Subcutaneous abdominal adipose tissue (tissue), 5 donors: ENCODE data around the gene NALCN.

Experiments used
- H3K27ac ChIP-seq: one replicate; pipeline ENCODE4 v1.7.0; 2013; ENCODE audit warnings: low read depth, mild to moderate bottlenecking, inconsistent platforms, low read length, moderate library complexity
- H3K27me3 ChIP-seq, 5 donors: one replicate each; pipeline ENCODE4 v1.7.0; 2013; ENCODE audit warnings: low read length in 5 of 5, inconsistent platforms in 1 of 5; ENCODE audit not compliant: control insufficient read depth in 5 of 5, insufficient read depth in 4 of 5
- H3K36me3 ChIP-seq, 5 donors: one replicate each; pipeline ENCODE4 v1.7.0; 2013; ENCODE audit warnings: low read length in 5 of 5; ENCODE audit not compliant: control insufficient read depth in 5 of 5, insufficient read depth in 5 of 5
- H3K4me1 ChIP-seq, 5 donors: one replicate each; pipeline ENCODE4 v1.7.0; 2013; ENCODE audit warnings: low read length in 5 of 5, mild to moderate bottlenecking in 3 of 5, moderate library complexity in 1 of 5; ENCODE audit not compliant: control insufficient read depth in 5 of 5, insufficient read depth in 5 of 5
- H3K4me3 ChIP-seq, 5 donors: one replicate each; pipeline ENCODE4 v1.7.0; 2013; ENCODE audit warnings: low read length in 5 of 5, low read depth in 1 of 5
- H3K9ac ChIP-seq, 5 donors: one replicate each; pipeline ENCODE4 v1.7.0; 2013; ENCODE audit warnings: low read length in 5 of 5, mild to moderate bottlenecking in 4 of 5, moderate library complexity in 3 of 5
- H3K9me3 ChIP-seq, 5 donors: one replicate each; pipeline ENCODE4 v1.7.0; 2013; ENCODE audit warnings: low read length in 5 of 5; ENCODE audit not compliant: control insufficient read depth in 5 of 5
- donor health status: healthy.
- donor health status: healthy.
- donor health status: healthy.
- donor health status: healthy.
- donor health status: healthy.

The NALCN gene

GRCh38 chr13:101120007-101120406, 296.3 kb downstream of the NALCN start:
- H3K27ac ChIP-seq, result no peak overlapping the region
- H3K4me3 ChIP-seq, result no peak overlapping the region

DNA sequence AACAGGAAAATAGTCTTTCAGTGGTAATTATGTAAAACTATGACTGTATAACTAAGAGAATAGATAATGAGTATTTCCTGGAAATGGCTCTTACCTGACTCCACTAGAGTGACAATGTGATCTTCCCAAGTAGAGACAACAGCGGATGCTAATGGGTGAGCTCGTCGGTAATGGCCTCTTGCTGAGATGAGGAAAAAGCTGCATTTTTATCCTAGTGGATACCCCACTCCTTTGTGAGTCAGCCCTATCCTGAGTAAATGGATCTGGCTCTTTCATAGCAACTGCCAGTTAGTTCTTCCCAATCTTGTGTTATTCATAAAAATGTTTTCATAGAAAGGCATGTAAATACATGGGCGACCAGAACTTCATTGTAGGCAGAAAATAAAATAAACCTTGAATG, 299.5 kb downstream of the NALCN start:
- Histone ChIP-seq H3K4me3 (no peak overlapping the region), H3K27me3 (no peaks in the 10 kb centered on the region), H3K36me3 (no peaks in the 10 kb centered on the region), H3K4me1 (no peaks in the 10 kb centered on the region), H3K9ac (no peak overlapping the region), H3K27ac (no peak overlapping the region), H3K9me3 (no peaks in the 10 kb centered on the region)

More at GRCh38 chr13:101120007-101120406, 296.3 kb downstream of the NALCN start:
- H3K27me3 ChIP-seq, result no peaks in the 10 kb centered on the region
- no peaks in the 10 kb centered on the region for H3K36me3 ChIP-seq
- no peaks in the 10 kb centered on the region for H3K4me1 ChIP-seq
- no peaks in the 10 kb centered on the region for H3K9me3 ChIP-seq
- no peak overlapping the region for H3K9ac ChIP-seq

- no peaks in the 10 kb centered on the region for H3K4me1 ChIP-seq
- no peak overlapping the region for H3K4me3 ChIP-seq
- no peaks in the 10 kb centered on the region for H3K9me3 ChIP-seq
- no peak overlapping the region for H3K27ac ChIP-seq
- no peaks in the 10 kb centered on the region for H3K36me3 ChIP-seq
- no peaks in the 10 kb centered on the region for H3K27me3 ChIP-seq
- H3K9ac ChIP-seq, result no peak overlapping the region
These were observed 300.0 kb downstream of the NALCN start for GRCh38 chr13:101116341-101116740.

DNA sequence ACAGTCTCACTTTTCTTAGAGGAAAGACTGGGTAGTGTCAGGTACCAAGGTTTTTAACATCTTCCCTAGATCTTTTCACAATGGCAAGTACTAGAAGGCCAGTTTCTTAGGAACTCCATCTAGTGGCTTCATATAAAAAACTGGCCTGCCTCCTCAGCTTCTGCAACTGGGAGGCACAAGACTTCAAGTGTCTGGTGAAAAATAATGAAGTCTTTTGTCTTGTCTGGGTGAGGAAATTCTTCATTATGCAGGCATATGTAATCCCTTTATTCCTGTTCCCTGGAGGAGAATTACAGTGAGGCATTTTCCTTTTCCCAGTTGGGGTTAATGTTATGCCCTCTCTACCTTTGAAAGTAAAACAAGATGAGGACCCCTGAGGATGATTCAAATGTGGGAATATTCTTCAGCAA, 300.5 kb downstream of the NALCN start:
- no peaks in the 10 kb centered on the region for H3K4me1 ChIP-seq
- no peak overlapping the region for H3K4me3 ChIP-seq
- no peak overlapping the region for H3K9ac ChIP-seq
- no peaks in the 10 kb centered on the region for H3K27me3 ChIP-seq
- H3K9me3 ChIP-seq, result no peaks in the 10 kb centered on the region
- no peaks in the 10 kb centered on the region for H3K36me3 ChIP-seq
- no peak overlapping the region for H3K27ac ChIP-seq

- Histone ChIP-seq H3K9me3 (no peaks in the 10 kb centered on the region), H3K27ac (no peak overlapping the region), H3K27me3 (no peaks in the 10 kb centered on the region), H3K4me3 (no peak overlapping the region), H3K9ac (no peak overlapping the region), H3K4me1 (no peaks in the 10 kb centered on the region), H3K36me3 (no peaks in the 10 kb centered on the region)
These were observed 304.4 kb downstream of the NALCN start for GRCh38 chr13:101111894-101112293.

DNA sequence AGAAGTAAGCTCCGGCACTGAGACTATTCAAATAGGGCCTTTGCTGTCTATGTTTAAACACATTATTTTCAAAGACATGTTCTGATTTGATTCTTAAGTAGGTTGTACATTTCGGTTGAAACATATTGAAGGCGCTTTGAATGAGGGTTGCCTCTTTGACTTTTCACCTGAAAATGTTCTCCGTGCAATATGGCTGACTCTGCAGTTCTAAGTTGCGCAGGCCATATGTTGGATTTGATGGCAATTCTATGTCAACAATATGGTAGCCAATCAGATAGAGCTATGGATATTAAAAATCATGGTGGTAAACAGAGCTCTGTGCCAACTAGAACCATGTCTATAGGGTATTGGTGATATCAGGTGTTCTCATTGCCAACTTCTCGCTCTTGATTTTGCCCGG, 307.3 kb downstream of the NALCN start:
- H3K9me3 ChIP-seq, result peaks cover 0 to 5% (median 0%) of the 10 kb centered on the region in 5 donors
- H3K4me1 ChIP-seq, result no peaks in the 10 kb centered on the region
- no peak overlapping the region for H3K4me3 ChIP-seq
- no peaks in the 10 kb centered on the region for H3K27me3 ChIP-seq
- H3K27ac ChIP-seq, result no peak overlapping the region
- no peaks in the 10 kb centered on the region for H3K36me3 ChIP-seq
- H3K9ac ChIP-seq, result no peak overlapping the region

DNA sequence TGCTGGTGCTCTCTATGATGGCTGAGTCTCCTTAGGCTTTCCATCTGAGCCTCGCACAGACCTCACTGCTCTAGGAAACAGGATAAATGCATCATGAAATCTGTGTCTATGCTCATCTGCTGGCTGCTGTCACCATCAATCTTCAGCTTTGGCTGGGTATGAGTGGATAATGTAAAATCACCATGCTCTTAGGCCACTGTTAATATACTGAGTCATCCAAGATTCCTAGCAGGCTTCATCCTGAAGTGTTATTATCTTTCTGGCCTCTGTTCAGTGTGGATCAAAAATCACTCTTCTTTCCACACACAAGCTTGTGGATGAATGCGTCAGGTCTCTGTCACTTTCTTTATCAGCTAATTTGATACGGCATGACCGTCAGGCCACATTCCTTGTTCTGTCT, 317.4 kb downstream of the NALCN start:
- Histone ChIP-seq H3K4me1 (no peaks in the 10 kb centered on the region), H3K27me3 (peaks cover 0 to 3% (median 0%) of the 10 kb centered on the region in 5 donors), H3K4me3 (no peak overlapping the region), H3K27ac (no peak overlapping the region), H3K9ac (no peak overlapping the region), H3K36me3 (no peaks in the 10 kb centered on the region), H3K9me3 (no peaks in the 10 kb centered on the region)

GRCh38 chr13:101092985-101093384, 323.3 kb downstream of the NALCN start:
- peaks cover 0 to 4% (median 0%) of the 10 kb centered on the region in 5 donors for H3K27me3 ChIP-seq
- no peak overlapping the region for H3K4me3 ChIP-seq
- no peaks in the 10 kb centered on the region for H3K4me1 ChIP-seq

DNA sequence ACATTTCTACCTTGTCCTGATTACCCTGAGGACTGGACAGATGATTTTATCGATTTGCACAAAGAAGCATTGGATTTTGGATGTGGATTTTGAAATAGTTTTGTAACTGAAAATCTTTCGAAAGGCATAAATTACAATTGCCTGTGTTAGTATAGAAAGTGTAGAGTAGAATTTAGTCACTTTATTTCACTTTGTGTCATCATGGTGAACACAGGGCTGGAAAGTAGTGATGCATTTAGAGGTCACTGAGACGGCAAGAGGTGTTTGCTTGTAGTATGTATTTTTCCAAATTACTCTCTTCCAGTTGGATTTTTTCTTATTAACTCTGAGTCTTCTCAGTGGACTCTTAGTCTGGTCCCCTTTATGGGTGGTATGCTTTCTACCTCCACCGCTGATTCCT, 326.0 kb downstream of the NALCN start:
- no peaks in the 10 kb centered on the region for H3K4me1 ChIP-seq
- H3K9ac ChIP-seq, result no peak overlapping the region
- no peaks in the 10 kb centered on the region for H3K9me3 ChIP-seq
- H3K36me3 ChIP-seq, result no peaks in the 10 kb centered on the region
- H3K27ac ChIP-seq, result no peak overlapping the region
- no peak overlapping the region for H3K4me3 ChIP-seq
- H3K27me3 ChIP-seq, result peaks cover 0 to 4% (median 0%) of the 10 kb centered on the region in 5 donors

More at GRCh38 chr13:101092985-101093384, 323.3 kb downstream of the NALCN start:
- Histone ChIP-seq H3K27ac (no peak overlapping the region), H3K9ac (no peak overlapping the region), H3K9me3 (no peaks in the 10 kb centered on the region), H3K36me3 (no peaks in the 10 kb centered on the region)

- Histone ChIP-seq H3K36me3 (no peaks in the 10 kb centered on the region), H3K4me3 (no peak overlapping the region), H3K27me3 (no peaks in the 10 kb centered on the region), H3K9ac (no peak overlapping the region), H3K4me1 (no peaks in the 10 kb centered on the region), H3K9me3 (no peaks in the 10 kb centered on the region), H3K27ac (no peak overlapping the region)
These were observed 330.8 kb downstream of the NALCN start for GRCh38 chr13:101085551-101085950.

GRCh38 chr13:101082441-101082840, 333.9 kb downstream of the NALCN start:
- H3K4me1 ChIP-seq, result no peaks in the 10 kb centered on the region
- H3K4me3 ChIP-seq, result no peak overlapping the region
- H3K27me3 ChIP-seq, result no peaks in the 10 kb centered on the region
- H3K9me3 ChIP-seq, result no peaks in the 10 kb centered on the region
- no peak overlapping the region for H3K9ac ChIP-seq
- no peaks in the 10 kb centered on the region for H3K36me3 ChIP-seq
- H3K27ac ChIP-seq, result no peak overlapping the region
